ENCODE results near the gene PTPRG. TPM values are rescaled to one million over a fixed set of nuclear protein-coding genes. Genes with fewer than 3 reads are reported as not detected.
A peak's percentile ranks its signal among the peaks of the same experiment; 100 is the strongest.

Gene PTPRG
- total and polyA plus RNA-seq, 2 of the 13 experiments (the other 11 are each of a cell fraction or from before 2014, with no cell fraction given), result 8.0 to 25.3 TPM

DNA sequence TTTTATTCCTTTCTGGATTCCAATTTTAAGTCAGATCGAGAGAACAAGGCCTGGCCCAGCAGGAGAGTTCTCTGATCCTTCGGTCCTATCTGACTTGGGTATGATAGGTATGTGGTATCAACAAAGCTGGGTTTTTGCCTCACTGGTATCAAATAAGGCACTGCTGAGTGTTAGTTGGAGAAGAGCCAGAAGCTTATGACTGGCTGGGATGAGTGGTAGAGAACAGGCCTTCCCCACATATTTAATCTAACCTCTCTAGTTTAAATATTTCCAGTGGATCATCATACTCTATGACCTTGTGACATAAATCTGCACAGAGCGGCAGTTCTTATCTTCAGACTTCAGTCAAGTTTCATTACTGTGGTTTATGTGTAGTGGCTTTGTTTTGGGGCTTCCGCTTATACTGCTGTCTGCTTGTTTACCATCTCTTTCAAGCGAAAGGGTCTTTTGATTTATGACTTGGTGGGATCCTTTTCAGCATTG lies 164.5 kb downstream of the PTPRG start (continued):
- TF ChIP-seq, protein P1, sequence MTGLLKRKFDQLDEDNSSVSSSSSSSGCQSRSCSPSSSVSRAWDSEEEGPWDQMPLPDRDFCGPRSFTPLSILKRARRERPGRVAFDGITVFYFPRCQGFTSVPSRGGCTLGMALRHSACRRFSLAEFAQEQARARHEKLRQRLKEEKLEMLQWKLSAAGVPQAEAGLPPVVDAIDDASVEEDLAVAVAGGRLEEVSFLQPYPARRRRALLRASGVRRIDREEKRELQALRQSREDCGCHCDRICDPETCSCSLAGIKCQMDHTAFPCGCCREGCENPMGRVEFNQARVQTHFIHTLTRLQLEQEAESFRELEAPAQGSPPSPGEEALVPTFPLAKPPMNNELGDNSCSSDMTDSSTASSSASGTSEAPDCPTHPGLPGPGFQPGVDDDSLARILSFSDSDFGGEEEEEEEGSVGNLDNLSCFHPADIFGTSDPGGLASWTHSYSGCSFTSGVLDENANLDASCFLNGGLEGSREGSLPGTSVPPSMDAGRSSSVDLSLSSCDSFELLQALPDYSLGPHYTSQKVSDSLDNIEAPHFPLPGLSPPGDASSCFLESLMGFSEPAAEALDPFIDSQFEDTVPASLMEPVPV (CRISPR knock-in tag; IDR thresholded peaks at IDR 0.05), result no peak
- TF ChIP-seq ZEB1 (IDR thresholded peaks at IDR 0.05; ENCODE audit: insufficient replicate concordance, low read depth) (no peak), RAD21 (CRISPR knock-in tag; IDR thresholded peaks at IDR 0.05) (no peak), NR2F2 (IDR thresholded peaks at IDR 0.05; ENCODE audit: borderline replicate concordance, low read depth) (peak; percentile 77; the same call in 1 of the 2 replicates), TCF7 (IDR thresholded peaks at IDR 0.05; ENCODE audit: low read depth) (peak; percentile 82), THAP11 (CRISPR knock-in tag; IDR thresholded peaks at IDR 0.05) (no peak), ZNF75D (CRISPR knock-in tag; IDR thresholded peaks at IDR 0.05; ENCODE audit: borderline replicate concordance) (no peak), MED1 (CRISPR knock-in tag; IDR thresholded peaks at IDR 0.05) (peak; percentile 44), ZMYM4 (CRISPR knock-in tag; IDR thresholded peaks at IDR 0.05) (peak; percentile 17; the same call in 1 of the 2 replicates), ZNF367 (CRISPR knock-in tag; IDR thresholded peaks at IDR 0.05; ENCODE audit: borderline replicate concordance) (no peak), SIN3B (IDR thresholded peaks at IDR 0.05; ENCODE audit: low read length) (no peak)
- TF ChIP-seq, protein P2, sequence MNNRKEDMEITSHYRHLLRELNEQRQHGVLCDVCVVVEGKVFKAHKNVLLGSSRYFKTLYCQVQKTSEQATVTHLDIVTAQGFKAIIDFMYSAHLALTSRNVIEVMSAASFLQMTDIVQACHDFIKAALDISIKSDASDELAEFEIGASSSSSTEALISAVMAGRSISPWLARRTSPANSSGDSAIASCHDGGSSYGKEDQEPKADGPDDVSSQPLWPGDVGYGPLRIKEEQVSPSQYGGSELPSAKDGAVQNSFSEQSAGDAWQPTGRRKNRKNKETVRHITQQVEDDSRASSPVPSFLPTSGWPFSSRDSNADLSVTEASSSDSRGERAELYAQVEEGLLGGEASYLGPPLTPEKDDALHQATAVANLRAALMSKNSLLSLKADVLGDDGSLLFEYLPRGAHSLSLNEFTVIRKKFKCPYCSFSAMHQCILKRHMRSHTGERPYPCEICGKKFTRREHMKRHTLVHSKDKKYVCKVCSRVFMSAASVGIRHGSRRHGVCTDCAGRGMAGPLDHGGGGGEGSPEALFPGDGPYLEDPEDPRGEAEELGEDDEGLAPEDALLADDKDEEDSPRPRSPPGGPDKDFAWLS (CRISPR knock-in tag; IDR thresholded peaks at IDR 0.05; ENCODE audit: borderline replicate concordance), result no peak
- TF ChIP-seq, protein P3, sequence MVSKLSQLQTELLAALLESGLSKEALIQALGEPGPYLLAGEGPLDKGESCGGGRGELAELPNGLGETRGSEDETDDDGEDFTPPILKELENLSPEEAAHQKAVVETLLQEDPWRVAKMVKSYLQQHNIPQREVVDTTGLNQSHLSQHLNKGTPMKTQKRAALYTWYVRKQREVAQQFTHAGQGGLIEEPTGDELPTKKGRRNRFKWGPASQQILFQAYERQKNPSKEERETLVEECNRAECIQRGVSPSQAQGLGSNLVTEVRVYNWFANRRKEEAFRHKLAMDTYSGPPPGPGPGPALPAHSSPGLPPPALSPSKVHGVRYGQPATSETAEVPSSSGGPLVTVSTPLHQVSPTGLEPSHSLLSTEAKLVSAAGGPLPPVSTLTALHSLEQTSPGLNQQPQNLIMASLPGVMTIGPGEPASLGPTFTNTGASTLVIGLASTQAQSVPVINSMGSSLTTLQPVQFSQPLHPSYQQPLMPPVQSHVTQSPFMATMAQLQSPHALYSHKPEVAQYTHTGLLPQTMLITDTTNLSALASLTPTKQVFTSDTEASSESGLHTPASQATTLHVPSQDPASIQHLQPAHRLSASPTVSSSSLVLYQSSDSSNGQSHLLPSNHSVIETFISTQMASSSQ (IDR thresholded peaks at IDR 0.05; ENCODE audit: low read depth), result no peak
- TF ChIP-seq, protein P3 (CRISPR knock-in tag; IDR thresholded peaks at IDR 0.05; ENCODE audit: borderline replicate concordance), result peak; percentile 36; the same call in 1 of the 2 replicates
- TF ChIP-seq, protein P4, sequence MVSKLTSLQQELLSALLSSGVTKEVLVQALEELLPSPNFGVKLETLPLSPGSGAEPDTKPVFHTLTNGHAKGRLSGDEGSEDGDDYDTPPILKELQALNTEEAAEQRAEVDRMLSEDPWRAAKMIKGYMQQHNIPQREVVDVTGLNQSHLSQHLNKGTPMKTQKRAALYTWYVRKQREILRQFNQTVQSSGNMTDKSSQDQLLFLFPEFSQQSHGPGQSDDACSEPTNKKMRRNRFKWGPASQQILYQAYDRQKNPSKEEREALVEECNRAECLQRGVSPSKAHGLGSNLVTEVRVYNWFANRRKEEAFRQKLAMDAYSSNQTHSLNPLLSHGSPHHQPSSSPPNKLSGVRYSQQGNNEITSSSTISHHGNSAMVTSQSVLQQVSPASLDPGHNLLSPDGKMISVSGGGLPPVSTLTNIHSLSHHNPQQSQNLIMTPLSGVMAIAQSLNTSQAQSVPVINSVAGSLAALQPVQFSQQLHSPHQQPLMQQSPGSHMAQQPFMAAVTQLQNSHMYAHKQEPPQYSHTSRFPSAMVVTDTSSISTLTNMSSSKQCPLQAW (CRISPR knock-in tag; IDR thresholded peaks at IDR 0.05), result 0 out of 2 replicates have a peak, but pooled peaks have one; percentile 21
- TF ChIP-seq, protein P5, sequence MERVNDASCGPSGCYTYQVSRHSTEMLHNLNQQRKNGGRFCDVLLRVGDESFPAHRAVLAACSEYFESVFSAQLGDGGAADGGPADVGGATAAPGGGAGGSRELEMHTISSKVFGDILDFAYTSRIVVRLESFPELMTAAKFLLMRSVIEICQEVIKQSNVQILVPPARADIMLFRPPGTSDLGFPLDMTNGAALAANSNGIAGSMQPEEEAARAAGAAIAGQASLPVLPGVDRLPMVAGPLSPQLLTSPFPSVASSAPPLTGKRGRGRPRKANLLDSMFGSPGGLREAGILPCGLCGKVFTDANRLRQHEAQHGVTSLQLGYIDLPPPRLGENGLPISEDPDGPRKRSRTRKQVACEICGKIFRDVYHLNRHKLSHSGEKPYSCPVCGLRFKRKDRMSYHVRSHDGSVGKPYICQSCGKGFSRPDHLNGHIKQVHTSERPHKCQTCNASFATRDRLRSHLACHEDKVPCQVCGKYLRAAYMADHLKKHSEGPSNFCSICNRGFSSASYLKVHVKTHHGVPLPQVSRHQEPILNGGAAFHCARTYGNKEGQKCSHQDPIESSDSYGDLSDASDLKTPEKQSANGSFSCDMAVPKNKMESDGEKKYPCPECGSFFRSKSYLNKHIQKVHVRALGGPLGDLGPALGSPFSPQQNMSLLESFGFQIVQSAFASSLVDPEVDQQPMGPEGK (CRISPR knock-in tag; IDR thresholded peaks at IDR 0.05), result peak; percentile 32; the same call in 1 of the 2 replicates
- TF ChIP-seq, protein P6, sequence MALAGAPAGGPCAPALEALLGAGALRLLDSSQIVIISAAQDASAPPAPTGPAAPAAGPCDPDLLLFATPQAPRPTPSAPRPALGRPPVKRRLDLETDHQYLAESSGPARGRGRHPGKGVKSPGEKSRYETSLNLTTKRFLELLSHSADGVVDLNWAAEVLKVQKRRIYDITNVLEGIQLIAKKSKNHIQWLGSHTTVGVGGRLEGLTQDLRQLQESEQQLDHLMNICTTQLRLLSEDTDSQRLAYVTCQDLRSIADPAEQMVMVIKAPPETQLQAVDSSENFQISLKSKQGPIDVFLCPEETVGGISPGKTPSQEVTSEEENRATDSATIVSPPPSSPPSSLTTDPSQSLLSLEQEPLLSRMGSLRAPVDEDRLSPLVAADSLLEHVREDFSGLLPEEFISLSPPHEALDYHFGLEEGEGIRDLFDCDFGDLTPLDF (CRISPR knock-in tag; IDR thresholded peaks at IDR 0.05), result no peak

All from HepG2 (cell line).